HG03432 (cell line): ENCODE data around the gene SLC18A2.

Source experiments
- ATAC-seq: cut with Tn5 transposase; IDR thresholded peaks from one replicate; pipeline ENCODE4 v1.9.1; 2021; ENCODE audit warnings: mild to moderate bottlenecking, moderate library complexity; ENCODE audit not compliant: unreplicated experiment

SLC18A2 gene

DNA sequence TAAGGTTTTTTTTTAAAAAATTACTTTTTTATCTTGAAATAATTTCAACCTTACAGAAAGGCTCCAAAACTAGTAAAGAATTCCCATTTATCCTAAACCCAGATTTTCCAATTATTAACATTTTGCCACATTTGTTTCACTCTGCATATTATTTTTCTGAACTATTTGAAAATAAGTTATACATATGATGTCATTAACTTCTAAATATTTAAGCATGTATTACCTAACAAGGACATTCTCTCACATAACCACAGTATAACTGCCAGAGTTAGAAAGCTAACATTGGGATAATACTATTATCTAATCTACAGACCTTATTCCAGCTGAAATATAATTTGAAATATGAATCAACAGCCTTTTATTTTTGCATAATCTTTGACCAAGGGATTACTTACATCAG lies 65.8 kb downstream of the SLC18A2 start:
- ATAC-seq: no peak

DNA sequence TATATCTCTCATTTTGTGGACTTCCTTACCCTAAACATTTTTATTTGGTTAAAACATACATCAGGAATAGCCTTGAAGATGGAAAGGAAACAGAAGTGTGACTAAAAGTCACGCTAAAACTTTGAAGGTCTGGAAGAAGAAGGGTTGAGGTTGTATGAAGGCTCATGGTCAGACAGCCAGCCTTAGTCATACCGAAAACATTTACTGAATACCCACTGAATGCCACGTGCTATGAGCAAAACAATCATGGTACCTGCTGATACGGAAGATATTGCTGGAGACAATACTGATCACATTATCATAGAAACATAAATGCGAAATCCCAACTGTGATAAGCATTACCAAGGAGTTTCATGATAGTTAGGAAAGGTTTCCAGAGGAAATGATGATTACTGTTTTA lies 70.3 kb downstream of the SLC18A2 start:
- ATAC-seq: no peak

DNA sequence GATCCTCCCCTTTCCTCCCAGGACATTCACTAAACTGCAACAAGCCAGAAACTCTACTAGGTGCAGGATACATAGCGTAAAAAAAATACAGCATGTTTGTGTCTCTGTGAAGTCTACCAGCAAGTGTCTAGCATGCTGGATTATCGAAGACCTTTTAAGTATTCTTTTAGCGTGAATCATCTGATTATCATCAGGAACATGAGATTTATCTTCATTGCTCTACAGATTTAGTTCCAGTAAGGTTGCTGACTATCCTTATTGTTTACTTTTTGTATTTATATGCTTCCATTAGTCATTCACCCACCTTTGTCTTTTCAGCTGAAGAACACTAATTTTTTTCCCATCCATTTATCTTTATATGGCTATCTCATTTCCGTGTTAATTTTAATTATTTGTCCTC lies 71.5 kb downstream of the SLC18A2 start:
- ATAC-seq: no peak

DNA sequence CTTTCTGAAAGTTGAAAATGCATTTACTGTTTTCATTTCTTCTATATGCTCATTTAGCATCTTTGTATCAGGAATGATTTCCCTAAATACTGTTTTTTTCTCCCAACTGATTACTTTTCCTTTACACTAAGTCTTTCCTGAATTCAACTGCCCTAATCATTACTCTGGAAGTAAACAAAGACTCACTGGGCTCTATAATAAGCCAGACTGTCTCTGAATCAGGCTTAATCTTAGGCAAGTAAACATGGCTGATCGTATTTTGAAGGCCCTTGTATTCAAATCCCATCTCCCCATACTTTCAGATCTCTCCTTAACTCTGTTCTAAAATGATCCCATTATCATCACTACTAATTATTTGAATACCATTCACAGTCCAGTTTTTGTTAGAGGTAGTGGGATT lies 72.7 kb downstream of the SLC18A2 start:
- ATAC-seq: no peak

DNA sequence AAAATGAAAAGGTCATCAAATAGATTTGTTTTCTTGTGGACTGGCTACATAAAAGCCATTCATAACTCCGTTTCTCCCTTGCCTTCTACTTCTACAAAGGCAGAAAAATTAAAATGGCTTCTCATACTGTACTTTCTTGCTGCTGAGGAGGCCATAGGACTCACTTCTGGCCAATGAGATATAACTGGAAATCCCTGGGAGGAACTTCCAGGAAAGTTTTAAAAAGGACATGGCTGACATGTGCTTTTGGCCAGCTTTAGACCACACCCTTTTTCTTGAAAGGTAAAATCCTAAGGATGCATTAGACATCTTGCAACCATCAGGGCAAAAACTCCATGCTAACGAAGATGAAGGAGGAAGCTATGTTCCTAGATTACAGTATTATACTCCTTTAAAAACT lies 75.8 kb downstream of the SLC18A2 start:
- ATAC-seq: no peak

DNA sequence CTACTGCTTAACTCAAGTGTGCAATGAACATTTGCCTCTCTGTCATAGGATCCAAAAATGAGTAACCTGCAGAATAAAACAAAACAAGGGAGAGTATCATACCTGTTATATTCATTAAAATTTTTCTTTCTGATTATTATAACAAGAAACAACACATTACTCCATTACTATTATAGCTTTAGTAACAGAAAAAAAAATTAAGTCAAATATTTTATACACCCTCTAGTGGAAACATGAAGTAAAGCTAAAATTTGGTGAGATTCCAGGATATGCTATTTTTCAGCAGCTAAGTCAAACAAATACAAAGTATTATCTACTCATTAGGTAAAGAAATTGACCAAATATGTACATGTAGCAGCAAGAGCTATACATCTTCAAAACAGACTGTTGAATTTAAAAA lies 78.0 kb downstream of the SLC18A2 start:
- ATAC-seq: no peak

DNA sequence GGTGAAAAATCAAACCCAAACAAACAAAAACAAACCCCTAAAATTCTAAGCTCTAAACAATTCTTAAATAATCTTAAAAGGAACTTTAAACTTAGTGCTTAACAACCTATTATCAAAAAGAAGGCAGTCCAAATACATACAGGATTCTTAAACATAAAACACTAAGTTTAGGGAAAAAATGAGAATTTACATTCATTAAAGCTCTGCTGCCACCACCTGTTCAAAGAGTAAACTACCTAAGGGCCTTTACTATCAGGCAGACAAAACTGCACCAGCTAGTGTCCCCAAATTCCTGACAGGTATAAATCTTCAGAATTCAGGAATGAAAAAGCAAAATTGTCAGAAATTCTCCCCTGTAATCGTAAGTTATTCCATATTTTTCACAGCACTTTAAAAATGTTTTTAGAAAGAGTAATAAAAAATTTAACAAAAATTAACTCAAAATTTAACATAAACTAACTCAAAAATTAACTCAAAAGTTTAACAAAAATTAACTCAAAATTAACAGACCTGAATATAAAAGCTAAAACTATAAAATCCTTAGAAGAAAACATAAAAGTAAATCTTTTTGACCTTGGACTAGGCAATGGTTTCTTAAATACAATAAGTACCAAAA lies 79.2 kb downstream of the SLC18A2 start:
- no peak for ATAC-seq

DNA sequence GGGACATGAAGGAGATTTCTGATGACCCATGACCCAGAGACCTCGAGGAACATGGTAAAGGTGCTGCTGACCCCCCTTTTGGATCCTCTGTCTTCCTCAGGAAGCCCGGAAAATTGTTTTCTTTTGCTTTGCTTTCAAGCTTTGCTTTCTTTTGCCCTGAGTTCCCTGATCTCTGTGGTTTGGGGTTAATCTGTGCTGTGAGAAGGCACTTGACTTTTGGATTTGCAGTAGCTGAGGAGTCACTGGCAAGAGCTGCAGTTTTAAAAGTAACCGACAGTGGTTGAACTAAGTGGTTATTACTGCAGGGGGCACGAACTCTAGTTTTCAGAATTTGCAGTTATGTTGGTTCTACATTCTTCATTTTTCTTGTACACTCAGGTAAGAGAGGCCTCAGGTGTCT lies 81.3 kb downstream of the SLC18A2 start:
- ATAC-seq: no peak

DNA sequence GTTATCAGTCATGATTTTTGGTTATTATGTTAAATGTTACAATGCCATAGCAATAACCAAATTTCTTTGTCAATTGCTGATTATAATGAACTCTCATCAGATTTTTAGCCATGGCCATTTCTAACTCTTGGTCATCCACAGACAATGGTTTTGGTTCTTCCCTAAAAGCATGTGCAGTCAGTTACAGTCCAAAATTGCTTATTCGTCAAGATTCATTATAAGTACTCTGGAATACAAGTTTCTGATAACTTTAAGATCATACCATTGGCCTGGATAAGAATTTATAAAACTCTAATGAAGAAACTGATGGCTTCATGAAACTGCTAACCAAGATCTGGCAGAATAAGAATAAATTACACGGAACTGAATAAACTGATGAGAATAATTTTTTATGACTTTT lies 83.5 kb downstream of the SLC18A2 start:
- no peak for ATAC-seq

DNA sequence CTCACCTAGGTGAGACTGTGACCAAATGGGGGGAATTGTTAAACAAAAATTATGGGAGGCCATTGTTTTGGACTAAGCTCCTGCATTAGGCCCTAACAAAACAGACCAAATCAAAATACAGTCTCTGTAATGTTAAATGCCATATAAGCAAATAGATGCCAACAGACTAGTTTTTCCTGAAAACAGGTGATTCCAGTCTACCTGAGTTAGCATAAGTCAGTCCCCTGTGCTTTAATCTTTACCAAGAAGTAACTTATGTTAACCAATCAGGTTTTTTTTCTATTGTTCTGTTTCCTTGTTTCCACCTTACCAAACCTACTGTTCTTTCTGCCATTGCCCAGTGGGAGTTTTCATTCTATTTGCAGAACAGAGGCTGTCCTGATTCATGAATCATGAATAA lies 86.3 kb downstream of the SLC18A2 start:
- ATAC-seq: no peak
